Psoas muscle (tissue), 8 donors: ENCODE results near the gene LAMA4. TPM values are rescaled to one million over a fixed set of nuclear protein-coding genes. Genes with fewer than 3 reads are reported as not detected.
A peak's percentile ranks its signal among the peaks of the same experiment; 100 is the strongest.

Source experiments
- ATAC-seq, 4 donors: fragments of 200-7000 bp; cut with Tn5 transposase; one replicate each; pipeline ENCODE4 v1.9.1; 2020; ENCODE audit warnings: moderate library complexity in 3 of 4, mild to moderate bottlenecking in 2 of 4
- DNase-seq, 2 donors: peaks; one replicate each; pipeline ENCODE4 v3.0.0-alpha.2; 2020
- H3K27ac ChIP-seq: fragments of 200-600 bp; one replicate; pipeline ENCODE4 v1.8.0; 2022
- H3K27me3 ChIP-seq, 3 donors: fragments of 200-600 bp in 1 of 3; one replicate each; pipeline versions ENCODE4 v1.6.1 to v1.8.0; 2013 to 2022; ENCODE audit warnings: low read length in 2 of 3, mild to moderate bottlenecking in 2 of 3, moderate library complexity in 1 of 3; ENCODE audit not compliant: insufficient read depth in 3 of 3
- H3K36me3 ChIP-seq, 2 donors: fragments of 200-600 bp in 1 of 2; one replicate each; pipeline versions ENCODE4 v1.6.1 to v1.8.0; 2013 to 2022; ENCODE audit warnings: low read depth in 1 of 2, mild to moderate bottlenecking in 1 of 2, moderate library complexity in 1 of 2; ENCODE audit not compliant: insufficient read depth in 1 of 2
- H3K4me1 ChIP-seq: fragments of 200-600 bp; one replicate; pipeline ENCODE4 v1.8.0; 2022
- H3K4me3 ChIP-seq: fragments of 200-600 bp; one replicate; pipeline ENCODE4 v1.8.0; 2022; ENCODE audit warnings: mild to moderate bottlenecking
- H3K9me3 ChIP-seq: fragments of 200-600 bp; one replicate; pipeline ENCODE4 v1.8.0; 2022
- WGBS, 3 donors: extraction: QIAGEN DNeasy Blood & Tissue Kit; methylation state at CpG; one replicate each; pipeline versions ENCODE4 v1.1.6 to v1.1.7; 2013; 5-methylcytosine and 5-hydroxymethylcytosine counted together
- intact Hi-C, 2 donors: fragments of 100-400 bp; cut with DNase I; formaldehyde crosslinking; loops; one replicate each; pipeline versions ENCODE4 v1.11.0 to v1.14.2; 2022
- long read RNA-seq, 2 donors: library from polyadenylated mRNA; unstranded; transcript quantifications; one replicate each; pipeline ENCODE4 v2.0.0, GENCODE V29; 2021
- polyA plus RNA-seq, 3 donors: library from polyadenylated mRNA; stranded (reverse); fragments of 200-250 nt; gene quantifications; one replicate each; pipeline ENCODE4 v1.2.3, GENCODE V29; 2013
- total RNA-seq, 4 donors: library from RNA; stranded (reverse); fragmentation: NEBNext Ultra II Directional in 2 of 4; extraction: Animal tissue kit (Norgen Biotek cat#: 25700) in 2 of 4; gene quantifications; one replicate each; pipeline versions ENCODE4 v1.2.1 to v1.2.4, GENCODE V29; 2021 to 2023
- TF ChIP-seq, protein P1 (sequence below): fragments of 200-600 bp; IDR thresholded peaks from one replicate; pipeline ENCODE4 v1.8.0; 2022; ENCODE audit warnings: antibody characterized with exemption
- donor health status: healthy with polysubstance abuse.
- donor health status: DM: no; HTN: no; CAD: no; lungs with moderate emphysema.
- donor health status: Bipolar disorder and iron deficiency.
- donor health status: healthy.
- donor health status: DM: yes; HTN: yes; CAD: no.
- donor health status: DM: no; HTN: no; CAD: no.
- donor health status: DM: no; HTN: no; CAD: no.
- donor health status: DM: yes; HTN: yes; CAD: no.

LAMA4 gene, protein sequence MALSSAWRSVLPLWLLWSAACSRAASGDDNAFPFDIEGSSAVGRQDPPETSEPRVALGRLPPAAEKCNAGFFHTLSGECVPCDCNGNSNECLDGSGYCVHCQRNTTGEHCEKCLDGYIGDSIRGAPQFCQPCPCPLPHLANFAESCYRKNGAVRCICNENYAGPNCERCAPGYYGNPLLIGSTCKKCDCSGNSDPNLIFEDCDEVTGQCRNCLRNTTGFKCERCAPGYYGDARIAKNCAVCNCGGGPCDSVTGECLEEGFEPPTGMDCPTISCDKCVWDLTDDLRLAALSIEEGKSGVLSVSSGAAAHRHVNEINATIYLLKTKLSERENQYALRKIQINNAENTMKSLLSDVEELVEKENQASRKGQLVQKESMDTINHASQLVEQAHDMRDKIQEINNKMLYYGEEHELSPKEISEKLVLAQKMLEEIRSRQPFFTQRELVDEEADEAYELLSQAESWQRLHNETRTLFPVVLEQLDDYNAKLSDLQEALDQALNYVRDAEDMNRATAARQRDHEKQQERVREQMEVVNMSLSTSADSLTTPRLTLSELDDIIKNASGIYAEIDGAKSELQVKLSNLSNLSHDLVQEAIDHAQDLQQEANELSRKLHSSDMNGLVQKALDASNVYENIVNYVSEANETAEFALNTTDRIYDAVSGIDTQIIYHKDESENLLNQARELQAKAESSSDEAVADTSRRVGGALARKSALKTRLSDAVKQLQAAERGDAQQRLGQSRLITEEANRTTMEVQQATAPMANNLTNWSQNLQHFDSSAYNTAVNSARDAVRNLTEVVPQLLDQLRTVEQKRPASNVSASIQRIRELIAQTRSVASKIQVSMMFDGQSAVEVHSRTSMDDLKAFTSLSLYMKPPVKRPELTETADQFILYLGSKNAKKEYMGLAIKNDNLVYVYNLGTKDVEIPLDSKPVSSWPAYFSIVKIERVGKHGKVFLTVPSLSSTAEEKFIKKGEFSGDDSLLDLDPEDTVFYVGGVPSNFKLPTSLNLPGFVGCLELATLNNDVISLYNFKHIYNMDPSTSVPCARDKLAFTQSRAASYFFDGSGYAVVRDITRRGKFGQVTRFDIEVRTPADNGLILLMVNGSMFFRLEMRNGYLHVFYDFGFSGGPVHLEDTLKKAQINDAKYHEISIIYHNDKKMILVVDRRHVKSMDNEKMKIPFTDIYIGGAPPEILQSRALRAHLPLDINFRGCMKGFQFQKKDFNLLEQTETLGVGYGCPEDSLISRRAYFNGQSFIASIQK (N-terminal part only)
- total RNA-seq (10 to 100 TPM in 2 of 4 donors, 1 to 10 TPM in 2; 5.3 to 15.8 (median 9.6) TPM), polyA plus RNA-seq (1 to 10 TPM; 3.0 to 3.6 (median 3.2) TPM)
- long read RNA-seq, donor 1, partial matches to known transcripts: 3 of 4 reads
- long read RNA-seq, donor 1, other reads (novel, unspliced or antisense): 1 of 4 reads
- long read RNA-seq, donor 2, partial matches to known transcripts: 0 of 1 reads
- long read RNA-seq, donor 2, other reads (novel, unspliced or antisense): 0 of 1 reads

DNA sequence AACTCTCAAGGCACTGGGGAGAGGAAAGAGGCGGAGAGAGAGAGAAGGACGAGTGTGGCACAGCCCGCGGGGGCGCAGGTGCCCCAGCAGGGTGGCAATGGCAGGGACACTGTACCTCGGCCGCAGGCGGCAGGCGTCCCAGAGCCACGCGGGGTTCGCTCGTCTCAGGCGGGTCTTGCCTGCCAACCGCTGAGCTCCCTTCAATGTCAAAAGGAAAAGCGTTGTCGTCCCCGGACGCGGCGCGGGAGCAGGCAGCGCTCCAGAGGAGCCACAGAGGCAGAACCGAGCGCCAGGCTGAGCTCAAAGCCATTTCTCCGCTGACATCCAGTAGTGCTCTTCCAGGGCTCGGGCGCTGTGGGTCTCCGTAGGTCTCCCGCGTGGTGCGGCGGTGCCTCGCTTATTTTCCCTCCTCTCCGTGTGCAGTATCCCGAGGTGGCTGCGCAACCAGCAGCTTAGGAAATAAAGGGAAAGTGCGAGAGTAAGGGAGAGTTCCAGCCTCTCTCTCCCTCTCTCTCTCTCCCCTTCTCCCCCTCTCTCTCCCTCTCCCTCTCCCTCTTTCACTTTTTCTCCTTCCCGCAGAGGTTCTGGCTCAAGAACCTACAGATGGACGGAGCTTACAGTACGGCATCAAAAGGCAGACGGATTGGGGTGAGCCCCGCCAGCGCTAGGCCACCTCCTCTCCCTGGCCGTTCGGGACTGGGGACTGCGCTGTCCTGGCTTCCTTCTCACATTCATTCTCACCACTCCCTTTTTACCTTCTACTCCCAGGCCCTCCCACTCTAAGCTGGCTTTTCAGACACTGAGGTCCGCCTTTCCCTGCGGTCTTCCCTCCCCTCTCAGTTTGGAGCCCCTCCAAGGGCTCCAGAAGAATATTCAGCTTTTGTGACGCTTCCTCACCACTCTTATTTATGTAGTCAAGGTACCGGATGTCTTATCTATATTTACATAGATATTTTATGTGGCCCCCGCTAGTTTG lies at the start of gene LAMA4:
TSS of gene LAMA4 (minus strand) at position 727 of the 976 bp plus-strand sequence. CDS start at position 310, 417 bp downstream.
- ATAC-seq: peak; percentile 41 to 78 (median 71)
- Histone ChIP-seq H3K4me1 (peaks cover 4% of the 10 kb centered on the region), H3K36me3 (no peaks in the 10 kb centered on the region), H3K27ac (peak within 1 kb of the TSS; percentile 74), H3K4me3 (peak within 1 kb of the TSS; percentile 85), H3K9me3 (no peaks in the 10 kb centered on the region), H3K27me3 (peaks cover 0 to 3% (median 2%) of the 10 kb centered on the region in 3 donors)
- TF ChIP-seq, protein P1, sequence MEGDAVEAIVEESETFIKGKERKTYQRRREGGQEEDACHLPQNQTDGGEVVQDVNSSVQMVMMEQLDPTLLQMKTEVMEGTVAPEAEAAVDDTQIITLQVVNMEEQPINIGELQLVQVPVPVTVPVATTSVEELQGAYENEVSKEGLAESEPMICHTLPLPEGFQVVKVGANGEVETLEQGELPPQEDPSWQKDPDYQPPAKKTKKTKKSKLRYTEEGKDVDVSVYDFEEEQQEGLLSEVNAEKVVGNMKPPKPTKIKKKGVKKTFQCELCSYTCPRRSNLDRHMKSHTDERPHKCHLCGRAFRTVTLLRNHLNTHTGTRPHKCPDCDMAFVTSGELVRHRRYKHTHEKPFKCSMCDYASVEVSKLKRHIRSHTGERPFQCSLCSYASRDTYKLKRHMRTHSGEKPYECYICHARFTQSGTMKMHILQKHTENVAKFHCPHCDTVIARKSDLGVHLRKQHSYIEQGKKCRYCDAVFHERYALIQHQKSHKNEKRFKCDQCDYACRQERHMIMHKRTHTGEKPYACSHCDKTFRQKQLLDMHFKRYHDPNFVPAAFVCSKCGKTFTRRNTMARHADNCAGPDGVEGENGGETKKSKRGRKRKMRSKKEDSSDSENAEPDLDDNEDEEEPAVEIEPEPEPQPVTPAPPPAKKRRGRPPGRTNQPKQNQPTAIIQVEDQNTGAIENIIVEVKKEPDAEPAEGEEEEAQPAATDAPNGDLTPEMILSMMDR: no peak
- WGBS, 3 donors: 5 to 6% (median 6%) methylated on average over 49 to 52 of the region's 52 CpGs
- DNase-seq: peak; percentile 51 to 71
- intact Hi-C loops: loop anchor here in 1 of 2 donors (5.0 kb wide), 1 partner anchor 67 kb away; no protein-coding TSS in a partner anchor

DNA sequence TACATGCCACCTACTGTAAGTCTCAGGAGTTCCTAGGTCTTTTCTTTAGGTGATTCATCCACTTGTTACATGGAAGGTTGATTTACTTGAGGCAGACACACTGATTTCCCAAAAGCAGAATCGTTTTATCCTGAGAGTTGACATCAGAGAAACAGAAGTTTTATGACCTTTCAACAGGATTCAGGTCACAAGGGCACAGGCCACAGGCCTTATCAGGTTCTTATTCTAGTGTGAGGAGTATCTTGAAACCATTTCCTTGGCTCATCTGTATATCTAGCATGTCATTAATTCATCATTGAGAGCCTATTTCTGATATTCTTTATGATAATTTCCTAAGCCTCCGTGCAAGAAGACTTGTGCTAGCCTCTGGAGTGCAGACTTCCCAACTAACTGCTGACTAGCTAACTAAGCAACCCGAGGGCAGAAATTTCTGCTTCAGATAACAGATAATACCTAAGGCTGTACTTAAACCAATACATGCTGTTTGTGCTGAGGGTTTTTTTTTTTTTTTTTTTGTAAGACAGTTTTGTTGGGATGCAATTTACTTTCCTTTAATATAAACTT lies 47.9 kb upstream of the LAMA4 start:
- ATAC-seq (no peak), DNase-seq (no peak)
- Histone ChIP-seq H3K27me3 (no peaks in the 10 kb centered on the region), H3K4me3 (no peak overlapping the region), H3K9me3 (no peaks in the 10 kb centered on the region), H3K36me3 (no peaks in the 10 kb centered on the region), H3K4me1 (no peaks in the 10 kb centered on the region), H3K27ac (no peak overlapping the region)
- TF ChIP-seq, protein P1: no peak
- WGBS, 3 donors: 63 to 79% (median 70%) methylated on average over 3 of the region's 3 CpGs
- intact Hi-C loops: no loop called here

DNA sequence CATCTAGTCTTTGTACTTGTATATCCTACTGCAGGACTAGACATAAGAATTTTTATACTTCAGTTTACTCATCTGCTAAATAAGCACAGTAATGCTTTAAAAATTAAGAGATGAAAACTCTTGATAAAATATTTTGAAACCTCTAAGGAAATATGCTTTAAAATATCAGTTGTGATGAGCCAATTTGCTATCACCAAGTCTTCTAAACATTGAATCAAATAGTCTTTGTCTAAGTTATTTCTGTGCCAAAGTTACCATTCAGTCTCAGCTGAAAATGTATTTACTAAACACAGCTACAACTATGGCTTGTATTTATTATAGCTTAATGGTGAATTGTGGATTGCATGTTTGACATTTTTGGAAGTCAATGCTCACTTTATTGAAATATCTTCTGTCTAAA lies 46.5 kb upstream of the LAMA4 start:
- TF ChIP-seq, protein P1: no peak

More for the DNA sequence above, 46.5 kb upstream of the LAMA4 start:
- Histone ChIP-seq H3K36me3 (no peaks in the 10 kb centered on the region), H3K4me1 (no peaks in the 10 kb centered on the region), H3K27ac (no peak overlapping the region), H3K9me3 (no peaks in the 10 kb centered on the region), H3K4me3 (no peak overlapping the region), H3K27me3 (no peaks in the 10 kb centered on the region)
- no peak for DNase-seq
- intact Hi-C loops: no loop called here
- ATAC-seq: no peak
